GM12878 (cell line): ENCODE results near the gene PDF.

ENCODE experiments used
- IKZF2 ChIP-seq, 2 experiments: fragments of 450-650 bp; IDR thresholded peaks; 2 replicates each; pipeline ENCODE4 v1.6.1; 2017; ENCODE audit warnings: mild to moderate bottlenecking in 2 of 2, moderate library complexity in 2 of 2
- KAT2A ChIP-seq: conservative IDR thresholded peaks from 2 replicates; pipeline ENCODE4 v1.6.1; 2011; ENCODE audit warnings: low read depth, low read length; ENCODE audit not compliant: control insufficient read depth
- NFYB ChIP-seq: IDR thresholded peaks from 2 replicates; pipeline ENCODE4 v1.6.1; 2011; ENCODE audit warnings: low read depth, mild to moderate bottlenecking, low read length, improper control_type of control experiment, moderate library complexity; ENCODE audit not compliant: insufficient read depth
- SMC3 ChIP-seq: IDR thresholded peaks from 2 replicates; pipeline ENCODE4 v1.6.1; 2011; ENCODE audit warnings: low read length, improper control_type of control experiment, borderline replicate concordance
- YY1 ChIP-seq: IDR thresholded peaks from 2 replicates; pipeline ENCODE4 v1.6.1; 2011; ENCODE audit warnings: low read depth, mild to moderate bottlenecking, low read length
- TF ChIP-seq, protein P1 (sequence below): fragments of 450-650 bp; IDR thresholded peaks from 2 replicates; pipeline ENCODE4 v1.6.1; 2017; ENCODE audit warnings: mild to moderate bottlenecking
- TF ChIP-seq, protein P2 (sequence below), 3 experiments: IDR thresholded peaks in 2 of 3; conservative IDR thresholded peaks in 1 of 3; 2 replicates each; pipeline ENCODE4 v1.5.1; 2011; ENCODE audit warnings: low read depth in 3 of 3, low read length in 3 of 3, mild to moderate bottlenecking in 3 of 3, control low read depth in 2 of 3, moderate library complexity in 2 of 3, inconsistent platforms in 1 of 3, mixed read lengths in 1 of 3; ENCODE audit not compliant: control insufficient read depth in 2 of 3, insufficient read depth in 1 of 3; ENCODE audit errors: extremely low read depth in 1 of 3
- TF ChIP-seq, protein P3 (sequence below): IDR thresholded peaks from 2 replicates; pipeline ENCODE4 v1.6.1; 2012; ENCODE audit warnings: low read depth, low read length, improper control_type of control experiment

DNA sequence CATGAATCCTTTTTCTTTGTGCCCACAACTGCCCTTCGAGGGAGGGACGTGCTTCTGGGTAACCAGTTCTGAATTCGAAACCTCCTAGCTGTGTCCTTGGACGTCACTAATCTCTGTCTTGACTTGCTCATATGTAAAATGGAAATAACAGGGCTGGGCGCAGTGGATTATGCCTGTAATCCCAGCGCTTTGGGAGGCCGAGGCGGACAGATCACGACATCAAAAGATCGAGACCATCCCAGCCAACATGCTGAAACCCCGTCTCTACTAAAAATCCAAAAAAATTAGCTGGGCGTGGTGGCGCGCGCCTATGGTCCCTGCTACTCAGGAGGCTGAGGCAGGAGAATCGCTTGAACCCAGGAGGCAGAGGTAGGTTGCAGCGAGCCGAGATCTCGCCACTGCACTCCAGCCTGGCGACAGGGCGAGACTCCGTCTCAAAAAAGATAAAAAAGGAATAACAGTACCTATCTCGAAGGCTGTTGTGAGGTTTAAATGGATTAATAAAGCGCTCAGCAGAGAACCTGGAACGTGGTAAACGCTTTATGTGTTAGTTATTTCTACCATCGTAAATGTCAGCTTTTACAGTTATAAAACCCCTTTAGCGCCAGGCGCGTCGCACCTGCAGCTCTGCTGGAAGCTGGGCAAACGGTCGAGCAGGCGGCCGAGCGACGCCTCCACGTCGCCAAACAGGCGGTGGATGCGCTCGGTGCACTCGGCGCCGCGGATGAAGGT, 8.3 kb upstream of the PDF start:
- TF ChIP-seq IKZF2 (IDR thresholded peaks at IDR 0.05) (no peak), NFYB (no peak), YY1 (no peak), KAT2A (no peak), SMC3 (no peak)
- TF ChIP-seq, protein P1, sequence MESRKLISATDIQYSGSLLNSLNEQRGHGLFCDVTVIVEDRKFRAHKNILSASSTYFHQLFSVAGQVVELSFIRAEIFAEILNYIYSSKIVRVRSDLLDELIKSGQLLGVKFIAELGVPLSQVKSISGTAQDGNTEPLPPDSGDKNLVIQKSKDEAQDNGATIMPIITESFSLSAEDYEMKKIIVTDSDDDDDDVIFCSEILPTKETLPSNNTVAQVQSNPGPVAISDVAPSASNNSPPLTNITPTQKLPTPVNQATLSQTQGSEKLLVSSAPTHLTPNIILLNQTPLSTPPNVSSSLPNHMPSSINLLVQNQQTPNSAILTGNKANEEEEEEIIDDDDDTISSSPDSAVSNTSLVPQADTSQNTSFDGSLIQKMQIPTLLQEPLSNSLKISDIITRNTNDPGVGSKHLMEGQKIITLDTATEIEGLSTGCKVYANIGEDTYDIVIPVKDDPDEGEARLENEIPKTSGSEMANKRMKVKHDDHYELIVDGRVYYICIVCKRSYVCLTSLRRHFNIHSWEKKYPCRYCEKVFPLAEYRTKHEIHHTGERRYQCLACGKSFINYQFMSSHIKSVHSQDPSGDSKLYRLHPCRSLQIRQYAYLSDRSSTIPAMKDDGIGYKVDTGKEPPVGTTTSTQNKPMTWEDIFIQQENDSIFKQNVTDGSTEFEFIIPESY: no peak
- TF ChIP-seq, protein P2, sequence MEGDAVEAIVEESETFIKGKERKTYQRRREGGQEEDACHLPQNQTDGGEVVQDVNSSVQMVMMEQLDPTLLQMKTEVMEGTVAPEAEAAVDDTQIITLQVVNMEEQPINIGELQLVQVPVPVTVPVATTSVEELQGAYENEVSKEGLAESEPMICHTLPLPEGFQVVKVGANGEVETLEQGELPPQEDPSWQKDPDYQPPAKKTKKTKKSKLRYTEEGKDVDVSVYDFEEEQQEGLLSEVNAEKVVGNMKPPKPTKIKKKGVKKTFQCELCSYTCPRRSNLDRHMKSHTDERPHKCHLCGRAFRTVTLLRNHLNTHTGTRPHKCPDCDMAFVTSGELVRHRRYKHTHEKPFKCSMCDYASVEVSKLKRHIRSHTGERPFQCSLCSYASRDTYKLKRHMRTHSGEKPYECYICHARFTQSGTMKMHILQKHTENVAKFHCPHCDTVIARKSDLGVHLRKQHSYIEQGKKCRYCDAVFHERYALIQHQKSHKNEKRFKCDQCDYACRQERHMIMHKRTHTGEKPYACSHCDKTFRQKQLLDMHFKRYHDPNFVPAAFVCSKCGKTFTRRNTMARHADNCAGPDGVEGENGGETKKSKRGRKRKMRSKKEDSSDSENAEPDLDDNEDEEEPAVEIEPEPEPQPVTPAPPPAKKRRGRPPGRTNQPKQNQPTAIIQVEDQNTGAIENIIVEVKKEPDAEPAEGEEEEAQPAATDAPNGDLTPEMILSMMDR (IDR thresholded peaks at IDR 0.05 in 2 of 3, conservative IDR thresholded peaks at IDR 0.05 in 1 of 3; ENCODE audit: control insufficient read depth in 2 of 3, extremely low read depth in 1 of 3, insufficient read depth in 1 of 3, low read depth in 3 of 3, low read length in 3 of 3): no peak
- TF ChIP-seq, protein P3, sequence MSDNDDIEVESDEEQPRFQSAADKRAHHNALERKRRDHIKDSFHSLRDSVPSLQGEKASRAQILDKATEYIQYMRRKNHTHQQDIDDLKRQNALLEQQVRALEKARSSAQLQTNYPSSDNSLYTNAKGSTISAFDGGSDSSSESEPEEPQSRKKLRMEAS: no peak
